IMR-90 (cell line): ENCODE data around the gene IQCC. TPM values are rescaled to one million over a fixed set of nuclear protein-coding genes. Genes with fewer than 3 reads are reported as not detected.

Experiments used
- ATAC-seq: fragments of 200-7000 bp; cut with Tn5 transposase; 2 replicates; pipeline ENCODE4 v1.9.1; 2020; ENCODE audit warnings: low read depth, mild to moderate bottlenecking, moderate library complexity
- BruUV-seq: library from RNA; stranded (reverse); fragments of 400-500 nt; replicated peaks from 2 replicates; lab custom pipeline; 2021; lab: Mats Ljungman, UMichigan
- CTCF ChIA-PET: fragments of 300-600 bp; formaldehyde crosslinking; extraction: SDS; loops from one replicate; lab custom pipeline; 2021; ENCODE audit warnings: antibody characterized with exemption; lab: Yijun Ruan, JAX
- POLR2A ChIA-PET: fragments of 300-600 bp; sonication (Branson Sonifier 250); formaldehyde crosslinking; loops from one replicate; lab custom pipeline; 2022; ENCODE audit warnings: antibody characterized with exemption; ENCODE audit not compliant: unreplicated experiment; lab: Charles Lee
- DNase-seq: peaks from one replicate; pipeline ENCODE4 v3.0.0; 2013
- H2AFZ ChIP-seq: replicated peaks from 2 replicates; pipeline ENCODE3; 2013; ENCODE audit warnings: low read length, mild to moderate bottlenecking; ENCODE audit not compliant: poor library complexity
- H2AK5ac ChIP-seq: 2 replicates; pipeline ENCODE4 v1.6.1; 2013; ENCODE audit warnings: low read depth, low read length, inconsistent platforms
- H2AK9ac ChIP-seq: replicated peaks from 2 replicates; pipeline ENCODE3; 2013; ENCODE audit warnings: mild to moderate bottlenecking, low read depth, low read length, moderate library complexity; ENCODE audit not compliant: poor library complexity
- H2BK120ac ChIP-seq: 2 replicates; pipeline ENCODE4 v1.6.1; 2013; ENCODE audit warnings: low read depth, low read length, inconsistent platforms
- H2BK15ac ChIP-seq: 3 replicates; pipeline ENCODE4 v1.6.1; 2013; ENCODE audit warnings: low read depth, low read length, inconsistent platforms
- H2BK20ac ChIP-seq: 2 replicates; pipeline ENCODE4 v1.6.1; 2013; ENCODE audit warnings: low read depth, mild to moderate bottlenecking, inconsistent platforms, low read length, moderate library complexity
- H2BK5ac ChIP-seq: 2 replicates; pipeline ENCODE4 v1.6.1; 2013; ENCODE audit warnings: mild to moderate bottlenecking, low read depth, low read length, inconsistent platforms; ENCODE audit not compliant: poor library complexity, severe bottlenecking
- H3K14ac ChIP-seq: replicated peaks from 2 replicates; pipeline ENCODE4 v1.6.1; 2013; ENCODE audit warnings: low read depth, low read length, inconsistent platforms
- H3K18ac ChIP-seq: 2 replicates; pipeline ENCODE4 v1.6.1; 2013; ENCODE audit warnings: low read depth, low read length, control low read depth
- H3K23ac ChIP-seq: 2 replicates; pipeline ENCODE4 v1.6.1; 2013; ENCODE audit warnings: low read depth, low read length, inconsistent platforms
- H3K27ac ChIP-seq: 2 replicates; pipeline ENCODE4 v1.5.1; 2013; ENCODE audit warnings: mild to moderate bottlenecking, control low read depth, low read length; ENCODE audit not compliant: insufficient read depth
- H3K27me3 ChIP-seq: 2 replicates; pipeline ENCODE4 v1.6.1; 2013; ENCODE audit warnings: low read length; ENCODE audit not compliant: control insufficient read depth, insufficient read depth
- H3K36me3 ChIP-seq: 2 replicates; pipeline ENCODE4 v1.6.1; 2013; ENCODE audit warnings: low read length, mixed read lengths; ENCODE audit not compliant: control insufficient read depth, insufficient read depth
- H3K4ac ChIP-seq: 2 replicates; pipeline ENCODE4 v1.6.1; 2013; ENCODE audit warnings: low read depth, low read length, inconsistent platforms
- H3K4me1 ChIP-seq: 2 replicates; pipeline ENCODE4 v1.6.1; 2013; ENCODE audit warnings: low read length, mixed read lengths; ENCODE audit not compliant: control insufficient read depth, insufficient read depth
- H3K4me2 ChIP-seq: 2 replicates; pipeline ENCODE4 v1.6.1; 2013; ENCODE audit warnings: low read depth, mild to moderate bottlenecking, control low read depth, low read length, moderate library complexity
- H3K4me3 ChIP-seq: 2 replicates; pipeline ENCODE4 v1.5.1; 2013; ENCODE audit warnings: low read depth, mild to moderate bottlenecking, control low read depth, low read length, moderate library complexity; ENCODE audit not compliant: insufficient read depth
- H3K56ac ChIP-seq: 2 replicates; pipeline ENCODE4 v1.6.1; 2013; ENCODE audit warnings: low read length, inconsistent platforms; ENCODE audit not compliant: insufficient read depth; ENCODE audit errors: extremely low read depth
- H3K79me1 ChIP-seq, 2 experiments: 2 replicates each; pipeline ENCODE4 v1.6.1; 2013; ENCODE audit warnings: low read length in 2 of 2, inconsistent platforms in 1 of 2, low read depth in 1 of 2
- H3K9ac ChIP-seq: 2 replicates; pipeline ENCODE4 v1.6.1; 2013; ENCODE audit warnings: low read depth, low read length, control low read depth
- H3K9me1 ChIP-seq: 2 replicates; pipeline ENCODE4 v1.6.1; 2013; ENCODE audit warnings: low read length, inconsistent platforms; ENCODE audit not compliant: insufficient read depth
- H3K9me3 ChIP-seq: 2 replicates; pipeline ENCODE4 v1.6.1; 2013; ENCODE audit warnings: low read length; ENCODE audit not compliant: control insufficient read depth, insufficient read depth
- H4K20me1 ChIP-seq: 2 replicates; pipeline ENCODE4 v1.6.1; 2013; ENCODE audit warnings: low read length, inconsistent platforms; ENCODE audit not compliant: insufficient read depth
- H4K5ac ChIP-seq: 2 replicates; pipeline ENCODE4 v1.6.1; 2013; ENCODE audit warnings: mild to moderate bottlenecking, low read depth, low read length, control low read depth
- H4K8ac ChIP-seq, 2 experiments: 2 replicates each; pipeline ENCODE4 v1.6.1; 2013; ENCODE audit warnings: low read depth in 2 of 2, low read length in 2 of 2, control low read depth in 1 of 2, inconsistent platforms in 1 of 2
- H4K91ac ChIP-seq: 2 replicates; pipeline ENCODE4 v1.6.1; 2013; ENCODE audit warnings: low read depth, low read length, inconsistent platforms; ENCODE audit not compliant: insufficient read depth
- BHLHE40 ChIP-seq: fragments of 150-350 bp; IDR thresholded peaks from 2 replicates; pipeline ENCODE4 v1.6.1; 2016; ENCODE audit warnings: mild to moderate bottlenecking, low read depth, low read length
- CEBPB ChIP-seq: IDR thresholded peaks from 2 replicates; pipeline ENCODE4 v1.6.1; 2012; ENCODE audit warnings: low read depth, low read length, improper control_type of control experiment
- CHD1 ChIP-seq: IDR thresholded peaks from 2 replicates; pipeline ENCODE4 v1.6.1; 2012; ENCODE audit warnings: low read depth, low read length, improper control_type of control experiment
- CTCF ChIP-seq: conservative IDR thresholded peaks from 2 replicates; pipeline ENCODE4 v1.5.1; 2012; ENCODE audit warnings: mild to moderate bottlenecking, low read depth, low read length, improper control_type of control experiment
- ELK1 ChIP-seq: fragments of 150-350 bp; IDR thresholded peaks from 2 replicates; pipeline ENCODE4 v1.6.1; 2016; ENCODE audit warnings: low read depth, mild to moderate bottlenecking, low read length, moderate library complexity, borderline replicate concordance
- MAZ ChIP-seq: IDR thresholded peaks from 2 replicates; pipeline ENCODE4 v1.6.1; 2012; ENCODE audit warnings: low read depth, mild to moderate bottlenecking, low read length, improper control_type of control experiment, moderate library complexity, borderline replicate concordance
- NFE2L2 ChIP-seq: fragments of 150-350 bp; IDR thresholded peaks from 2 replicates; pipeline ENCODE4 v1.6.1; 2016; ENCODE audit warnings: low read depth, mild to moderate bottlenecking, low read length
- RAD21 ChIP-seq: IDR thresholded peaks from 2 replicates; pipeline ENCODE4 v1.6.1; 2012; ENCODE audit warnings: low read length, improper control_type of control experiment
- RCOR1 ChIP-seq: IDR thresholded peaks from 2 replicates; pipeline ENCODE4 v1.6.1; 2012; ENCODE audit warnings: mild to moderate bottlenecking, low read length, improper control_type of control experiment; ENCODE audit not compliant: insufficient replicate concordance
- RFX5 ChIP-seq: IDR thresholded peaks from 2 replicates; pipeline ENCODE4 v1.8.0; 2012; ENCODE audit warnings: low read depth, mild to moderate bottlenecking, low read length, moderate library complexity
- SMC3 ChIP-seq: fragments of 150-350 bp; IDR thresholded peaks from 2 replicates; pipeline ENCODE4 v1.6.1; 2016; ENCODE audit warnings: low read depth, mild to moderate bottlenecking, antibody characterized with exemption, low read length, moderate library complexity
- USF2 ChIP-seq: fragments of 150-350 bp; IDR thresholded peaks from 2 replicates; pipeline ENCODE4 v1.6.1; 2017; ENCODE audit warnings: mild to moderate bottlenecking, antibody characterized with exemption, low read length, low read depth
- WGBS, 2 experiments: methylation state at CpG; one replicate each; pipeline versions ENCODE4 v1.1.5 to v1.1.7; 2013; ENCODE audit warnings: missing lambda C conversion rate in 2 of 2; ENCODE audit not compliant: insufficient read length in 1 of 2; ENCODE audit errors: extremely low coverage in 2 of 2; 5-methylcytosine and 5-hydroxymethylcytosine counted together
- dilution Hi-C: fragments of 300-500 bp; cut with HindIII; formaldehyde crosslinking; loops from one replicate; pipeline ENCODE4 v1.14.3; 2018; ENCODE audit warnings: low sequenced_read_pairs; ENCODE audit not compliant: unreplicated experiment
- in situ Hi-C: fragments of 300-500 bp; cut with MboI; formaldehyde crosslinking; loops from 3 replicates; pipeline ENCODE4 v1.14.3; 2019; ENCODE audit warnings: low sequenced_read_pairs, inconsistent platforms, mixed read lengths
- intact Hi-C: fragments of 100-400 bp; cut with micrococcal nuclease; formaldehyde crosslinking; loops from 2 replicates; pipeline ENCODE4 v1.10.0; 2022
- polyA plus RNA-seq, 3 experiments: library from polyadenylated mRNA; depleted of rRNA; stranded (reverse); fragments of >200 nt; gene quantifications; 2 replicates each; pipeline ENCODE4 v1.2.3, GENCODE V29; 2012; ENCODE audit warnings: low replicate concordance in 1 of 3
- total RNA-seq: library from RNA; depleted of rRNA; stranded (reverse); fragments of >200 nt; gene quantifications from 2 replicates; pipeline ENCODE4 v1.2.3, GENCODE V29; 2012

IQCC gene
- total and polyA plus RNA-seq, 2 of the 4 experiments (the other 2 are of a cell fraction): 1.6 to 2.2 TPM

- Histone ChIP-seq H2AK5ac (no peak overlapping the region), H3K18ac (no peak overlapping the region), H4K91ac (no peak overlapping the region), H4K5ac (no peak overlapping the region), H2BK120ac (no peak overlapping the region), H3K4ac (no peak overlapping the region), H3K27me3 (peaks cover 2% of the 10 kb centered on the region; the same call in 1 of the 2 replicates), H2AK9ac (no peak overlapping the region), H3K23ac (no peak overlapping the region), H2AFZ (peak overlapping the region; percentile 18), H3K27ac (no peak overlapping the region), H3K4me2 (no peak overlapping the region), H2BK20ac (no peak overlapping the region), H3K79me1 (no peaks in the 10 kb centered on the region), H3K14ac (no peak overlapping the region), H3K56ac (no peak overlapping the region), H3K36me3 (no peaks in the 10 kb centered on the region), H4K8ac (no peak overlapping the region), H3K9me1 (no peaks in the 10 kb centered on the region), H2BK5ac (no peak overlapping the region), H3K4me1 (no peaks in the 10 kb centered on the region), H3K9ac (no peak overlapping the region), H3K9me3 (no peaks in the 10 kb centered on the region), H3K4me3 (no peak overlapping the region), H4K20me1 (no peaks in the 10 kb centered on the region), H2BK15ac (no peak overlapping the region)
- 60% methylated on average over 1 of the region's 10 CpGs; no CpG with 5 or more reads in 1 of the 2 experiments for WGBS, 2 experiments
- no peak for ATAC-seq
- TF ChIP-seq BHLHE40: no peak
- TF ChIP-seq CEBPB: no peak
- no peak for TF ChIP-seq USF2
- TF ChIP-seq RCOR1: no peak
- no peak for TF ChIP-seq SMC3
- no peak for TF ChIP-seq RAD21
- no peak for TF ChIP-seq RFX5
- no peak for TF ChIP-seq NFE2L2
- TF ChIP-seq CHD1: no peak
- TF ChIP-seq CTCF: no peak
- TF ChIP-seq MAZ: no peak
- no peak for TF ChIP-seq ELK1
- no peak for DNase-seq
- ChIA-PET POLR2A (no interaction called here), CTCF (no interaction called here)
- in situ Hi-C loops: no loop called here
- intact Hi-C loops: no loop called here
- no TSS peak for BruUV-seq
- dilution Hi-C loops: no loop called here
These were observed 49.9 kb downstream of the IQCC start for GRCh38 chr1:32255072-32256071.
